Activated CD8-positive, alpha-beta memory T cell treated with anti-CD3 and anti-CD28 coated beads for 48 hours (primary cell): ENCODE data around the gene MBD6.
"Not testable (repeated sequence)": the region's sequence is repeated elsewhere in the genome, so short reads cannot be mapped to it uniquely, and the experiment has no call there.

ENCODE experiments used
- DNase-seq, 3 experiments: peaks; one replicate each; pipeline ENCODE4 v3.0.0-alpha.2; 2020; ENCODE audit warnings: low read depth in 2 of 3, low spot score in 2 of 3

MBD6 gene

GRCh38 chr12:57513677-57514076 is 8.9 kb upstream of the MBD6 start:
- not testable (repeated sequence) for DNase-seq

DNA sequence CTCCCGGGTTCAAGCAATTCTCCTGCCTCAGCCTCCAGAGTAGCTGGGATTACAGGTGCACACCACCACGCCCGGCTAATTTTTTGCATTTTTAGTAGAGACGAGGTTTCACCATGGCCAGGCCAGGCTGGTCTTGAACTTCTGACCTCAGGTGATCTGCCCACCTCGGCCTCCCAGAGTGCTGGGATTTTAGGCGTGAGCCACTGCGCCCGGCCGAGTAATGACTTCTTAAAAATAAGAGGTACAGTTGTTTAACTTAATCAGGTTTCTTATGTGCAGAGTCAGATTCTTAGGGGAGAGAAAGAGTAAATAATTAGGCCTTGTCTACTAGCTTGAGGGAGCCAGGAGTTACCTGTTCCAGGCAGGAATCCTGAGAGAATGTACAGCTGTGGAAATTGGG is 8.4 kb upstream of the MBD6 start:
- DNase-seq = not testable (repeated sequence)

- DNase-seq = no peak
Measured at GRCh38 chr12:57514720-57515407, 7.8 kb upstream of the MBD6 start.

- DNase-seq = no peak
Measured at GRCh38 chr12:57515408-57515933, 7.2 kb upstream of the MBD6 start.

DNA sequence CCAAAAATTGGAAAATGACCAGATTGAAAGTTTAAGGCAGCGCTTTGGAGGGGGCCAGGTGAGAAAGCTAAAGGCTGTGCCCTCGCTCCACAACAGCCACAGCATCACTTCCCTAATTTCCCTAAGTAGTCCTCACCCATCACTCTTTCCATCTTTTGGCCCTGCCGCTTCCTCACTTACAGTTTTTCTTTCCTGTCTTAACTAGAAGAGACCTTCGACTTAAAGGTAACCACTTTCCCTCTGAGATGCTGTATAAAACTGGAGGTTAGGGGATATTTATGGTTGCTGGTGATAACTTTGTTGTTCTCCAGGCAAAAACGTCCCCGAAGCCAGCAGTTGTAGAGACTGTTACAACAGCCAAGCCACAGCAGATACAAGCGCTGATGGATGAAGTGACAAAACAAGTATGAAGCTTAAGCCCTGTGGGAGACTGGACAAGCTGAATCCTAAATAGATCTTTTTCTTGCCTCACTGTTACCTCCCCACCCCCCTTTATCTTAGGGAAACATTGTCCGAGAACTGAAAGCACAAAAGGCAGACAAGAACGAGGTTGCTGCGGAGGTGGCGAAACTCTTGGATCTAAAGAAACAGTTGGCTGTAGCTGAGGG is 6.6 kb upstream of the MBD6 start:
- DNase-seq = no peak

DNA sequence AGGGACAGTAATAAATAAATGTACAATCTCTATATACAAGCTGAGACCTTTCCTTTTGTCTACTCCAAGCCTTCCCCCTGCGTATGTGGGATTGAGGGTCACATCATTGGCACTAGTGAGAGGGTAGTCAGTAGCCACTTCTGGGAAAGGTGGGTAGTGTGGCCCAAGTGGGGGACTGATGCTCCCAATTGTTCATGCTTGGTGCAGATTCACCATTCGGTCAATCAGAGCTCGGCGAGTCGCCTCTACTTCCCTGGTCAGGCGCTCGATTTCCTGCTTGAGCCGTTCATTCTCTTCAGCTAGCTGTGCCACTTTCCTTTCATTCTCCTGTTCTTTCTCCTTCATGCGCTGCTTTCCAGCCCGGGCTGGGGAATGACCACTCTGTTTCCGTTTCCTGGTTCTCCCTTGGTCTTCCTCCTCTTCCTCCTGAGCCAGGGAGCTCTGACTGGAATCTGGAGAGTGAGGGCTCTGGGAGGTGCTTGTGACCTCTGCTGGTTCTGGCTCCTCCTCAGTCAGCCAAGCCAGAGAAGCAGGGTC is 5.9 kb upstream of the MBD6 start:
- DNase-seq = no peak

DNA sequence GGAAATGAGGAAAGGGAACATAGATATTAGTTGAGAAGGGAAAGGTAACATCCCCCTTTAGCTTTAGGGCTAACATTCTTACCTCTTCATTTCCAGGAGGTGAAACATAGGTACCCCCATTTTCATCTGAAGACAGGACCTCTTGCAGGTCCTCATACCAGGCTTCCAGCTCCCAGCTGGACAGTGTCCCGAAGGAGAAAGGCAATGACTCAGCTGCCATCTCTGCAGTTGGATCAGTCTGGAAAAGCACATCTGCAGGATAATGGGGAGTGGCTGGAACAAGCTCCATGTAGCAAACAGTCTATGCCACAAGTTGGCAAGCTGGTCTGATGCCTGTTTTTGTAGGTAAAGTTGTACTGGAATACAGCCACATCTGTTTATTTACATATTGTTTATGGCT is 5.4 kb upstream of the MBD6 start:
- no peak for DNase-seq

DNA sequence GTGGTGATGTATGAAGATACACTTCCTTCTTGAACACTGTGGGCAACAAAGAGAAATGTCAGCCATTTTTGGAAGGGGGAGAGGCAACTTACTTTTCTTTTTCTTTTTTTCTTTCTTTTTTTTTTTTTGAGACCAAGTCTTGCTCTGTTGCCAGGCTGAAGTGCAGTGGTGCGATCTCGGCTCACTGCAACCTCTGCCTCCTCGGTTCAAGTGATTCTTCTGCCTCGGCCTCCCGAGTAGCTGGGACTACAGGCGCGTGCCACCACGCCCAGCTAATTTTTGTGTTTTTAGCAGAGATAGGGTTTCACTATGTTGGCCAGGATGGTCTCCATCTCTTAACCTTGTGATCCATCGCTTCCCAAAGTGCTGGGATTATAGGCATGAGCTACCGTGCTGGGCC is 4.9 kb upstream of the MBD6 start:
- DNase-seq = not testable (repeated sequence)

GRCh38 chr12:57518176-57518919 is 4.3 kb upstream of the MBD6 start:
- no peak for DNase-seq

- DNase-seq = no peak
Measured at GRCh38 chr12:57518920-57519795, 3.5 kb upstream of the MBD6 start.

DNA sequence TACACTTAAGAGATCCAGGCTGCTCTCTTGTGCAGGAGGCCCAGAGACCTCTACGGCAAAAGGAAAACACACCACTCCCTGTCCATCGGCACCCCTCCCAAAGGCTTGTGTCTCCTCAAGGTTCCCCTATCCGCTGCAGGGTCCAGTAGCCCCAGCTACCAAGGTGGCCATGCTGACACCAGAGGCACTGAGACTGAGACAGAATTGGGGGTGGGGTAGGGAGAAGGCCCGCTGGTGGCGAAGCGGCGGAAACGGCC is 2.9 kb upstream of the MBD6 start:
- DNase-seq = peak in 1 of 3 experiments; percentile 34

GRCh38 chr12:57520053-57520818 is 2.4 kb upstream of the MBD6 start, which contains the start of gene DDIT3:
DDIT3 (minus strand) TSS chr12:57520514; CDS start chr12:57517406, 3,108 bp downstream.
- DNase-seq = peak; percentile 97 to 100 (median 98)

- no peak for DNase-seq
Measured at GRCh38 chr12:57521525-57522010, 1.1 kb upstream of the MBD6 start.

DNA sequence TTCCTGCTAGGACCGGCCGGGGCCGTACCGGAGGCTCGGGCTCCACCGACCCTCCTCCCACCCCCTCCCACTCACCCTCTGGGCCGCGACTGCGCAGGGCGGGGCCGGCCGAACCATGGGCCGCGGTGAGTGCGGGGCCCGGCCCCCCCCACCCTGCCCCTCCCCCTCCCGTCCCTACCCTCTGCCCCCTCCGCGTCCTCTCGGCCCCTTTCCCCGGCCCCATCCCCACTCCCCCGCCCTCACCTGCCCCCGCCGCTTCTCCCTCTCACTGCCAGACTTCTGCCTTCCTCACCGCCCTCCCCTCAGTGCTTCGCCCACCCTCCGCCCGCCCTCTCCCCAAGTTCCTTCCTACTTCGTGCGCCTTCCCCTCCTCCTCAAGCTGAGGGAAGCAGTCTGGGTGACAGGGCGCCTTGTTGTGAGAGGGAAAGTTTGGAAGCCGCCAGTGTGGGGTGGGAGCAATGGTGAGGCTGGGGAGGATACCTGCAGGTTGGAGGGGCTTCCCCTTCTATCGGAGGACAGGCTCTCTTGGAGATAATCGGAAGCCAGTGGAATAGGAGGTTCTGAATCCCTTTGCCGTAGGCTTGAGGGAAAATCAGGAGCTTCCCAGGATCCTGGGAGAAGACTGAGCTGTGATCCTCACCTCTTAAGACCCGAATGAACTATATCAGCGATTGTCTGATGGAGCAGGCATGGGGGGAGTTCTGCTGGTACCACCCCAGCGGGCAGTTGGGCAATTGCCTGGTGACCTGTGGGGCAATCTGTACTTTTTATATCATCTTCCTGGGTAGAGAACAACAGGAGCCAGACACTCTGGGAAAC is 472 bp downstream of the MBD6 start:
- DNase-seq = no peak

DNA sequence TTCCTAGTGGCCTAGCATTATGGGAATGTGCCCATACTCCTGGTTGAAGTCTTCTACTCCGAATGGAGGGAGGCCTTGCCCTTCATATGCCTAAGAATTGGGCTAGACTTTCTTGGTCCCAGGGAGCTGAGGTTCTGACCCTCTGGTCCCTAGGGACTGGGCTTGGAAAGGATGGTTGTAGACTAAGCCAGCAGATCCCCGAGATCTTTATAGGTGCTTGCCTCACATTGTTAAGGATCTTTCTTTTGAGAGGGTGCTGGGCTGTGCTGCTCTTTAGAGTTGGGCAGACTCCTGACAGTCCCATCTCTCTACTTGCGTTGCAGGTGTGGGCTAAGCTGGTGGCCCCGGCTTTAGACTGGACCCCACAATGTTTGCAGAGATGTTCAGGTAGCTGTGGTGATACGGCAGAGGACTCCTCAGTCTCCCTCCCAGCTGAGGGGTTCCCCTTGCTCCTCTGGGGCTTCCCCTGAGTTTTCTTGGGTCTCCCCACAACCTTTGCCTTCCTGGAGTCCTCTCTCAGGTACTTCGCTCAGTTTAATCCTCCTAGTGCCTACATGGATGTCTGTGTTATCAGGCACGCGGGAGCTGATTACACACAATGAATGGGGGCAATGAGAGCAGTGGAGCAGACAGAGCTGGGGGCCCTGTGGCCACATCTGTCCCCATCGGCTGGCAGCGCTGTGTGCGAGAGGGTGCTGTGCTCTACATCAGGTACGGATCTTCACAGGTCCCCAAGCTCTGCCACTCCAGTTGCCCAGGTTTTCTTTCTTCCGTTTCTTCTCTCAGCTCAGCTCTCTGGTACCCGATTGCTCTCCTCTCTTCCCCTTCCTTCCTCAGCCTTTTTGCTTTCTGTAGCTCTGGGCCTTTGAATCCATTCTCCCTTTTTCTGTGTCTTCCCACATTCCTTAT is 1.3 kb downstream of the MBD6 start:
- no peak for DNase-seq

DNA sequence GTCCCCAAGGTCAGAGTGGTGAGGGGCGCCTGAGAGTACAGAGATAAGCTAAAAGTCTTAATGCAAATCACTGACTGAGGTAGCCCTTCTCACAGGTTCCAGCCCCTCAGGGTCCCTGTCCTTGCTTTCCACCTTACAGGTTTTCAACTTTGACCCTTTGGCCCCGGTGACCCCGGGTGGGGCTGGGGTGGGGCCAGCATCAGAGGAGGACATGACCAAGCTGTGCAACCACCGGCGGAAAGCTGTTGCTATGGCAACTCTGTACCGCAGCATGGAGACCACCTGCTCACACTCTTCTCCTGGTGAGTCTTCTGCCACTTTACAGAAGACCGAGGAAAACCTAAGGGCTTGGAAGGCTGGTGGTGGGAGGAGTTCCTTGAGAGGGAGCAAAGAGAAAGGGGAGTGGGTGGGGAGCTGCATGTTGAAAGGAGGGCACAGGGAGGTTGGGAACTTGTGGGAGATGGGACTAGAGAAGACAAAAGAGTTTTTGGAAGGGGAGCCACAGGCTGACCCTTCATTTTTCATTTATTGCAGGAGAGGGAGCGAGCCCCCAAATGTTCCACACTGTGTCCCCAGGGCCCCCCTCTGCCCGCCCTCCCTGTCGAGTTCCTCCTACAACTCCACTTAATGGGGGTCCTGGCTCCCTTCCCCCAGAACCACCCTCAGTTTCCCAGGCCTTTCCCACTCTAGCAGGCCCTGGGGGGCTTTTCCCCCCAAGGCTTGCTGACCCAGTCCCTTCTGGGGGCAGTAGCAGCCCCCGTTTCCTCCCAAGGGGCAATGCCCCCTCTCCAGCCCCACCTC is 2.4 kb downstream of the MBD6 start:
- DNase-seq = no peak

- no peak for DNase-seq
Measured at GRCh38 chr12:57525615-57526383, 3.2 kb downstream of the MBD6 start.
